ENCODE data around the gene LRRC3.
"Not testable (repeated sequence)": the region's sequence is repeated elsewhere in the genome, so short reads cannot be mapped to it uniquely, and the experiment has no call there.

Gene LRRC3

GRCh38 chr21:44479556-44480199, 24.4 kb downstream of the LRRC3 start:
- not testable (repeated sequence) for DNase-seq (ENCODE audit: low spot score)

GRCh38 chr21:44480200-44481053, 25.1 kb downstream of the LRRC3 start:
- DNase-seq (ENCODE audit: low spot score) = no peak

- DNase-seq (ENCODE audit: low spot score) = no peak
Observed at GRCh38 chr21:44482581-44483287, 27.4 kb downstream of the LRRC3 start.

GRCh38 chr21:44483288-44484237, 28.3 kb downstream of the LRRC3 start:
- DNase-seq (ENCODE audit: low spot score) = no peak

- DNase-seq (ENCODE audit: low spot score) = no peak
Observed at GRCh38 chr21:44484498-44485253, 29.4 kb downstream of the LRRC3 start.

GRCh38 chr21:44485254-44485793, 30.0 kb downstream of the LRRC3 start:
- DNase-seq (ENCODE audit: low spot score) = no peak

- no peak for DNase-seq (ENCODE audit: low spot score)
Observed at GRCh38 chr21:44485796-44486195, 30.5 kb downstream of the LRRC3 start.

GRCh38 chr21:44486302-44486701, 31.0 kb downstream of the LRRC3 start:
- DNase-seq (ENCODE audit: low spot score) = no peak

GRCh38 chr21:44487831-44488230, 32.5 kb downstream of the LRRC3 start:
- DNase-seq (ENCODE audit: low spot score) = no peak

- no peak for DNase-seq (ENCODE audit: low spot score)
Observed at GRCh38 chr21:44489962-44490361, 34.7 kb downstream of the LRRC3 start.

GRCh38 chr21:44490405-44490804, 35.1 kb downstream of the LRRC3 start:
- DNase-seq (ENCODE audit: low spot score) = no peak

GRCh38 chr21:44490816-44491215, 35.5 kb downstream of the LRRC3 start:
- no peak for DNase-seq (ENCODE audit: low spot score)

- no peak for DNase-seq (ENCODE audit: low spot score)
Observed at GRCh38 chr21:44492567-44493385, 37.5 kb downstream of the LRRC3 start.

- no peak for DNase-seq (ENCODE audit: low spot score)
Observed at GRCh38 chr21:44494418-44494817, 39.1 kb downstream of the LRRC3 start.

- no peak for DNase-seq (ENCODE audit: low spot score)
Observed at GRCh38 chr21:44494956-44495355, 39.6 kb downstream of the LRRC3 start.

- DNase-seq (ENCODE audit: low spot score) = no peak
Observed at GRCh38 chr21:44495611-44496563, 40.6 kb downstream of the LRRC3 start.

GRCh38 chr21:44496564-44497550, 41.5 kb downstream of the LRRC3 start:
- no peak for DNase-seq (ENCODE audit: low spot score)
